NCI-H460 (cell line): ENCODE results near the gene PCDHGB4. TPM values are rescaled to one million over a fixed set of nuclear protein-coding genes. Genes with fewer than 3 reads are reported as not detected.
"Not testable (repeated sequence)": the region's sequence is repeated elsewhere in the genome, so short reads cannot be mapped to it uniquely, and the experiment has no call there.

Experiments used
- DNase-seq: peaks from one replicate; pipeline ENCODE4 v3.0.0-alpha.2; 2016; ENCODE audit warnings: low read depth; ENCODE audit errors: extremely low read depth
- total RNA-seq: library from RNA; depleted of rRNA; stranded (reverse); fragments of >200 nt; shearing (Covaris generic); gene quantifications from 2 replicates; pipeline ENCODE4 v1.2.3, GENCODE V29; 2014; rRNA removed

The PCDHGB4 gene
- total RNA-seq, 1 experiment from 2014 or later = 5.6 TPM

DNA sequence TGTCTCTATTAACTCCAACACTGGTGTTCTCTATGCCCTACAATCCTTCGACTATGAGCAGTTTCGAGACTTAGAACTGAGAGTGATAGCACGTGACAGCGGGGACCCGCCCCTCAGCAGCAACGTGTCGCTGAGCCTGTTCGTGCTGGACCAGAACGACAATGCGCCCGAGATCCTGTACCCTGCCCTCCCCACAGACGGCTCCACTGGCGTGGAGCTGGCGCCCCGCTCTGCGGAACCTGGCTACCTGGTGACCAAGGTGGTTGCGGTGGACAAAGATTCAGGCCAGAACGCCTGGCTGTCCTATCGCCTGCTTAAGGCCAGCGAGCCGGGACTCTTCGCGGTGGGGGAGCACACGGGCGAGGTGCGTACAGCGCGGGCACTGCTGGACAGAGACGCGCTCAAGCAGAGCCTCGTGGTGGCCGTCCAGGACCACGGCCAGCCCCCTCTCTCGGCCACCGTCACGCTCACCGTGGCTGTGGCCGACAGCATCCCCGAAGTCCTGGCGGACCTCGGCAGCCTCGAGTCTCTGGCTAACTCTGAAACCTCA, 35.3 kb downstream of the PCDHGB4 start:
- DNase-seq = no peak

DNA sequence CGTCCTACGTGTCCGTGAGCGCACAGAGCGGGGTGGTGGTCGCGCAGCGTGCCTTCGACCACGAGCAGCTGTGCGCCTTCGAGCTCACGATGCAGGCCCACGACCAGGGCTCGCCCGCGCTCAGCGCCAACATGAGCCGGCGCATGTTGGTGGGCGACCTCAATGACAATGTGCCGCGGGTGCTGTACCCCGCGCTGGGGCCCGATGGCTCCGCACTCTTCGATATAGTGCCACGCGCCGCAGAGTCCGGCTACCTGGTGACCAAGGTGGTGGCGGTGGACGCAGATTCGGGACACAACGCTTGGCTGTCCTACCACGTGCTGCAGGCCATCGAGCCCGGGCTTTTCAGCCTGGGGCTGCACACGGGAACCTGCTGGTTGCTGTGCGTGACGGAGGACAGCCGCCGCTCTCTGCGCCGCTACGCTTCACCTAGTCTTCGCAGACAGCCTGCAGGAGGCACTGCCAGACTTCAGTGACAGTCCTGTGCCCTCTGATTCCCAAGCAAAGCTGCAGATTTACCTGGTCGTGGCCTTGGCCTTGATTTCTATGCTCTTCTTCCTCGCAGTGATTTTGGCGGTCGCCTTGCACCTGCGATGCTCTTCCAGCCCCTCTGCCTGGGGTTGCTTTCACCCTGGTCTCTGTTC, 40.4 kb downstream of the PCDHGB4 start:
- no peak for DNase-seq

DNA sequence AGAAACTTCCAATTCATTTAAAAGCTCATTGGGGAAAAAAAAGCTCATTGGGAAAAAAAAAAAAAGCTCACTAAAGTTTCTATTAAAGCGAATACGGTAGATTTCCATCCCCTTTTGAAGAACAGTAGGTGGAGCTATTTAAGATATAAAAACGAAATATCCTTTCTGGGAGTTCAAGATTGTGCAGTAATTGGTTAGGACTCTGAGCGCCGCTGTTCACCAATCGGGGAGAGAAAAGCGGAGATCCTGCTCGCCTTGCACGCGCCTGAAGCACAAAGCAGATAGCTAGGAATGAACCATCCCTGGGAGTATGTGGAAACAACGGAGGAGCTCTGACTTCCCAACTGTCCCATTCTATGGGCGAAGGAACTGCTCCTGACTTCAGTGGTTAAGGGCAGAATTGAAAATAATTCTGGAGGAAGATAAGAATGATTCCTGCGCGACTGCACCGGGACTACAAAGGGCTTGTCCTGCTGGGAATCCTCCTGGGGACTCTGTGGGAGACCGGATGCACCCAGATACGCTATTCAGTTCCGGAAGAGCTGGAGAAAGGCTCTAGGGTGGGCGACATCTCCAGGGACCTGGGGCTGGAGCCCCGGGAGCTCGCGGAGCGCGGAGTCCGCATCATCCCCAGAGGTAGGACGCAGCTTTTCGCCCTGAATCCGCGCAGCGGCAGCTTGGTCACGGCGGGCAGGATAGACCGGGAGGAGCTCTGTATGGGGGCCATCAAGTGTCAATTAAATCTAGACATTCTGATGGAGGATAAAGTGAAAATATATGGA, 43.0 kb downstream of the PCDHGB4 start, which contains the start of gene PCDHGA12:
TSS of gene PCDHGA12 (plus strand) at position 176 of the 782 bp plus-strand sequence. CDS start at position 429, 253 bp downstream.
- DNase-seq = no peak

DNA sequence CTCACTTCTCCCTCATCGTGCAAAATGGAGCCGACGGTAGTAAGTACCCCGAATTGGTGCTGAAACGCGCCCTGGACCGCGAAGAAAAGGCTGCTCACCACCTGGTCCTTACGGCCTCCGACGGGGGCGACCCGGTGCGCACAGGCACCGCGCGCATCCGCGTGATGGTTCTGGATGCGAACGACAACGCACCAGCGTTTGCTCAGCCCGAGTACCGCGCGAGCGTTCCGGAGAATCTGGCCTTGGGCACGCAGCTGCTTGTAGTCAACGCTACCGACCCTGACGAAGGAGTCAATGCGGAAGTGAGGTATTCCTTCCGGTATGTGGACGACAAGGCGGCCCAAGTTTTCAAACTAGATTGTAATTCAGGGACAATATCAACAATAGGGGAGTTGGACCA, 43.8 kb downstream of the PCDHGB4 start:
- DNase-seq = no peak

DNA sequence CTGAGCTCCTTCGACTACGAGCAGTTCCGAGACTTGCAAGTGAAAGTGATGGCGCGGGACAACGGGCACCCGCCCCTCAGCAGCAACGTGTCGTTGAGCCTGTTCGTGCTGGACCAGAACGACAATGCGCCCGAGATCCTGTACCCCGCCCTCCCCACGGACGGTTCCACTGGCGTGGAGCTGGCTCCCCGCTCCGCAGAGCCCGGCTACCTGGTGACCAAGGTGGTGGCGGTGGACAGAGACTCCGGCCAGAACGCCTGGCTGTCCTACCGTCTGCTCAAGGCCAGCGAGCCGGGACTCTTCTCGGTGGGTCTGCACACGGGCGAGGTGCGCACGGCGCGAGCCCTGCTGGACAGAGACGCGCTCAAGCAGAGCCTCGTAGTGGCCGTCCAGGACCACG, 44.8 kb downstream of the PCDHGB4 start:
- DNase-seq = not testable (repeated sequence)

DNA sequence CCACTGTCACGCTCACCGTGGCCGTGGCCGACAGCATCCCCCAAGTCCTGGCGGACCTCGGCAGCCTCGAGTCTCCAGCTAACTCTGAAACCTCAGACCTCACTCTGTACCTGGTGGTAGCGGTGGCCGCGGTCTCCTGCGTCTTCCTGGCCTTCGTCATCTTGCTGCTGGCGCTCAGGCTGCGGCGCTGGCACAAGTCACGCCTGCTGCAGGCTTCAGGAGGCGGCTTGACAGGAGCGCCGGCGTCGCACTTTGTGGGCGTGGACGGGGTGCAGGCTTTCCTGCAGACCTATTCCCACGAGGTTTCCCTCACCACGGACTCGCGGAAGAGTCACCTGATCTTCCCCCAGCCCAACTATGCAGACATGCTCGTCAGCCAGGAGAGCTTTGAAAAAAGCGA, 45.2 kb downstream of the PCDHGB4 start:
- not testable (repeated sequence) for DNase-seq

DNA sequence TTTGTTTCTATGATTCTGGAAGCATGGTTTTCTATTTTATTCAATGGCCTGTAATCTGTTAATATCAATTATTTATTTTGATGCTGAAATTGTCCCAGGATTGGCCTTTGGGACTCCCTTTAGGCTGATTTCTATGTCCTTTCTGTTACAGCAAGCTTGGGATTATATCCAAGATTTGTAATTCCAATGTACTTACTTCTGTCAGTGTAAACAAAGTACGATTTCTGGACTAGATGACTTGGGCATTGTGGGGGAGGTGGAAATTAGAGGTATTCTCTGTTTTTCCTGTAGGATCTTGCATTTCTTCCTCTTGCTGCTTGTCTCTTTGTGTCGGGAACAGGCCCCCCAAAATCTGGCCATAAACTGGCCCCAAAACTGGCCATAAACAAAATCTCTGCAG, 46.5 kb downstream of the PCDHGB4 start:
- no peak for DNase-seq

DNA sequence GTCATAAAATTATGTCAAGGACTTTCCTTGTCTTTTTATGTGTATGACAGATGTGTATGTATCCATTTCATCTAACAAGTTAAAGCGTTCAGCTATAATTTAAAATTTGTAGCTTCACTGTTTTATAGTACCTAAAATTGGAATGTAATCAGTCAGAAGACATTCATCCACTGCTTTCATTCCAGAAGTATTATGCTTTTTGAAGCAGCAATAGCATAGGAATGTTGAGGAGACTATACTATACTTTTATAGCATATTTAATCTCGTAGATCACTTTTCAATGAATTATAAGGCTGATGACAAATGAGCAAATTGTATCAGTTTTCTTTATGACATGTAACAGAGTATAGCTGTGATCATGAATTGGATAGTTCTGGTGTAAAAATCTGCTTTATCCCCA, 49.7 kb downstream of the PCDHGB4 start:
- no peak for DNase-seq

DNA sequence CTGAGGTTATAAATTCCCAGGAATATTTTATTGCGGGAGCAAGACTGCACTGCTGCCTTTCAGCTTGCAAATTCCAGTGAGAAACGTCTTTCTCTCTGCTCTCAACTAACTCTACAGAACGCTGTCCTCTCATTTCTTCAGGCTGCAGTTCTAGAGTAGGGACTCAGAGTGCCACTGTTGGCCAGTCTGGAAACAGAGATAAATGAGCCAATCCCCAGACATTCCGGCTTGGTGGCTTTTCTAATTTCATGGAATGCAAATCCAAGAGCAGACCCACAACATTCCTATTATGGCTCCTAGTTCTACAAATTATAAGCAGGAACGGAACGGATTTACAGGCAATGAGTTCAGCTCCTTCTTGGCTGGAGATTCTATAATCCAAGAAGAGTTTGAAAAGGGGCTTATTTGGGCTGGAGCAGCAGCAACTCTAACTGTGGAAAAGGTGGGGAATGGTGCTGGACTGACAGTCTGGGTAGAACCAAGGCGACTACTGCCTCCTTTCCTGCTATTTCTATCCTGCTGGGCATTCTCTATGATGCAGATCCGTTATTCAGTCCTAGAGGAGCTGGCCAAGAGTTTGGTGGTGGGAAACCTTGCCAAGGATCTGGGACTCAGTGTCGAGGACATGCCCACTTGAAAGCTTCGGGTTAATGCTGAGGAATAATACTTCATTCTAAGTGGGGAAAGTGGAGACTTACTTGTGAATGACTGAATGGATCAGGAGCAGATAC, 52.1 kb downstream of the PCDHGB4 start:
- DNase-seq = no peak

Other genes with a start within 250 kb of the PCDHGB4 start
- gene PCDHB6, start 237.6 kb upstream of the PCDHGB4 start, total RNA-seq = not detected in 2 replicates
- gene PCDHB7, start 215.1 kb upstream of the PCDHGB4 start, total RNA-seq = 0.17 and 0.25 TPM in 2 replicates
- gene PCDHB8, start 209.9 kb upstream of the PCDHGB4 start, total RNA-seq = 0.14 and 0.22 TPM in 2 replicates
- gene PCDHB16, start 205.3 kb upstream of the PCDHGB4 start, total RNA-seq = 0.32 and 0.69 TPM in 2 replicates
- 0.40 and 0.69 TPM in 2 replicates for gene PCDHB9, start 200.5 kb upstream of the PCDHGB4 start, total RNA-seq
- gene PCDHB10, start 195.3 kb upstream of the PCDHGB4 start, total RNA-seq = 0.35 and 0.72 TPM in 2 replicates
- 5.4 and 6.0 TPM in 2 replicates for gene PCDHB11, start 188.1 kb upstream of the PCDHGB4 start, total RNA-seq
- 0.75 and 0.99 TPM in 2 replicates for gene PCDHB12, start 179.0 kb upstream of the PCDHGB4 start, total RNA-seq
- 2.2 and 2.5 TPM in 2 replicates for gene PCDHB13, start 173.8 kb upstream of the PCDHGB4 start, total RNA-seq
- gene PCDHB14, start 164.4 kb upstream of the PCDHGB4 start, total RNA-seq = 2.7 and 2.8 TPM in 2 replicates
- gene PCDHB15, start 142.3 kb upstream of the PCDHGB4 start, total RNA-seq = 0.12 and 0.20 TPM in 2 replicates
- not detected in 2 replicates for gene SLC25A2, start 83.6 kb upstream of the PCDHGB4 start, total RNA-seq
- 91.7 and 130 TPM in 2 replicates for gene TAF7, start 66.9 kb upstream of the PCDHGB4 start, total RNA-seq
- 0.72 and 1.6 TPM in 2 replicates for gene PCDHGA1, start 57.2 kb upstream of the PCDHGB4 start, total RNA-seq
- 0.12 TPM in 2 replicates for gene PCDHGA2, start 48.9 kb upstream of the PCDHGB4 start, total RNA-seq
- 0.17 TPM in 1 of 2 replicates, not detected in the other for gene PCDHGA3, start 43.9 kb upstream of the PCDHGB4 start, total RNA-seq
- 1.1 and 2.6 TPM in 2 replicates for gene PCDHGB1, start 37.6 kb upstream of the PCDHGB4 start, total RNA-seq
- gene PCDHGA4, start 32.7 kb upstream of the PCDHGB4 start, total RNA-seq = 0.79 and 1.3 TPM in 2 replicates
- 1.8 and 2.0 TPM in 2 replicates for gene PCDHGB2, start 27.7 kb upstream of the PCDHGB4 start, total RNA-seq
- 0.58 and 0.62 TPM in 2 replicates for gene PCDHGA5, start 23.5 kb upstream of the PCDHGB4 start, total RNA-seq
- gene PCDHGB3, start 17.5 kb upstream of the PCDHGB4 start, total RNA-seq = 0.52 and 1.1 TPM in 2 replicates
- gene PCDHGA6, start 13.8 kb upstream of the PCDHGB4 start, total RNA-seq = 1.1 and 1.2 TPM in 2 replicates
- gene PCDHGA7, start 5.0 kb upstream of the PCDHGB4 start, total RNA-seq = 0.54 and 0.55 TPM in 2 replicates
- gene PCDHGA8, start 4.9 kb downstream of the PCDHGB4 start, total RNA-seq = 0.97 and 1.4 TPM in 2 replicates
- 0.72 and 1.6 TPM in 2 replicates for gene PCDHGB5, start 10.2 kb downstream of the PCDHGB4 start, total RNA-seq
- 0.92 and 1.6 TPM in 2 replicates for gene PCDHGA9, start 15.1 kb downstream of the PCDHGB4 start, total RNA-seq
- 0.55 and 0.62 TPM in 2 replicates for gene PCDHGB6, start 20.3 kb downstream of the PCDHGB4 start, total RNA-seq
- 5.1 TPM in 2 replicates for gene PCDHGA10, start 25.3 kb downstream of the PCDHGB4 start, total RNA-seq
- 0.79 and 0.89 TPM in 2 replicates for gene PCDHGB7, start 30.0 kb downstream of the PCDHGB4 start, total RNA-seq
- 0.52 and 0.87 TPM in 2 replicates for gene PCDHGA11, start 33.4 kb downstream of the PCDHGB4 start, total RNA-seq
- gene PCDHGA12, start 42.8 kb downstream of the PCDHGB4 start, total RNA-seq = 0.20 and 0.42 TPM in 2 replicates
- 5.9 and 7.0 TPM in 2 replicates for gene PCDHGC3, start 88.3 kb downstream of the PCDHGB4 start, total RNA-seq
- 0.12 TPM in 2 replicates for gene PCDHGC4, start 97.3 kb downstream of the PCDHGB4 start, total RNA-seq
- 0.30 TPM in 1 of 2 replicates, not detected in the other for gene PCDHGC5, start 101.4 kb downstream of the PCDHGB4 start, total RNA-seq
- gene DIAPH1, start 231.3 kb downstream of the PCDHGB4 start, total RNA-seq = 24.2 and 26.0 TPM in 2 replicates
- gene HDAC3, start 249.2 kb downstream of the PCDHGB4 start, total RNA-seq = 47.7 and 54.5 TPM in 2 replicates
- gene RELL2, start 249.3 kb downstream of the PCDHGB4 start, total RNA-seq = 1.5 and 2.1 TPM in 2 replicates